Thoracic aorta (tissue), 2 donors: Measurements from ENCODE around the gene KPNA6. TPM values are rescaled to one million over a fixed set of nuclear protein-coding genes. Genes with fewer than 3 reads are reported as not detected.

Experiments
- ATAC-seq: fragments of 150-250 bp; one replicate; pipeline ENCODE4 v1.8.0; 2017; ENCODE audit warnings: low read depth; ENCODE audit not compliant: insufficient number of reproducible peaks, low FRiP score
- DNase-seq: peaks from one replicate; pipeline ENCODE4 v3.0.0-alpha.2; 2020; ENCODE audit warnings: low spot score
- H3K27ac ChIP-seq, 2 donors: fragments of 200-600 bp; sonication (generic); 1 replicate in 1 of 2; 2 replicates in 1 of 2; pipeline ENCODE4 v1.5.1; 2016; ENCODE audit warnings: mild to moderate bottlenecking in 2 of 2, moderate library complexity in 2 of 2
- H3K27me3 ChIP-seq: fragments of 200-600 bp; sonication (generic); replicated peaks from 2 replicates; pipeline ENCODE4 v1.6.0; 2016; ENCODE audit warnings: mild to moderate bottlenecking; ENCODE audit not compliant: insufficient read depth
- H3K36me3 ChIP-seq: fragments of 200-600 bp; sonication (generic); one replicate; pipeline ENCODE4 v1.5.1; 2016
- H3K4me1 ChIP-seq, 2 donors: fragments of 200-600 bp; sonication (generic); 1 replicate in 1 of 2; 2 replicates in 1 of 2; pipeline versions ENCODE4 v1.5.1 to v1.6.0; 2016; ENCODE audit warnings: low read depth in 2 of 2, mild to moderate bottlenecking in 1 of 2; ENCODE audit not compliant: control insufficient read depth in 1 of 2
- H3K4me3 ChIP-seq: fragments of 200-600 bp; sonication (generic); 2 replicates; pipeline ENCODE4 v1.5.1; 2016; ENCODE audit warnings: mild to moderate bottlenecking
- H3K9me3 ChIP-seq: fragments of 200-600 bp; sonication (generic); 2 replicates; pipeline ENCODE4 v1.5.1; 2016
- total RNA-seq, 2 donors: library from RNA; depleted of rRNA; stranded (reverse); fragments of >200 nt; gene quantifications; one replicate each; pipeline versions ENCODE4 v1.1.0 to v1.2.3, GENCODE V29; 2016
- TF ChIP-seq, protein P1 (sequence below): fragments of 200-600 bp; sonication (generic); IDR thresholded peaks from one replicate; pipeline ENCODE4 v1.5.1; 2019; ENCODE audit warnings: antibody characterized with exemption

KPNA6 gene
- total RNA-seq, 2 donors from 2014 or later: 30.6 to 53.3 TPM

DNA sequence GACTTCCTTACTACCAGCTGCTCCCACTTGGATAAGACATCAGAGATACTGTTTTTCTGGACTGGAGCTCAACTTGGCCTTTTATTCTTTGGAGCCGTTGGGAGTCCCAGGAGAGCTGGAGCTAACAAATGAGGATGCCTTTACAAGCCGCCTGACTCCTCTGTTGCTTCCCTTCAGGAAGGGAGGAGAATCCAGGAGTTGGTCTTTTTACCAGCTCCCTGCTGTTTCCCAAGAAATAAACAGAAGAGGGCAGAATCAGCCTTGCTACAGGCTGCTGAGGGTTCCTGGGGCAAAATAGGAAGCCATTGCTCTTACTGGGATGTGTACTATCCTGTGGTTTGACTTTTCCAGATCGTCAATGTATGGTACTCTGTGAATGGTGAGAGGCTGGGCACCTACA is 115.8 kb downstream of the KPNA6 start:
- H3K36me3 ChIP-seq: peaks cover 37% of the 10 kb centered on the region
- peak overlapping the region; percentile 99 for H3K4me3 ChIP-seq
- TF ChIP-seq, protein P1, sequence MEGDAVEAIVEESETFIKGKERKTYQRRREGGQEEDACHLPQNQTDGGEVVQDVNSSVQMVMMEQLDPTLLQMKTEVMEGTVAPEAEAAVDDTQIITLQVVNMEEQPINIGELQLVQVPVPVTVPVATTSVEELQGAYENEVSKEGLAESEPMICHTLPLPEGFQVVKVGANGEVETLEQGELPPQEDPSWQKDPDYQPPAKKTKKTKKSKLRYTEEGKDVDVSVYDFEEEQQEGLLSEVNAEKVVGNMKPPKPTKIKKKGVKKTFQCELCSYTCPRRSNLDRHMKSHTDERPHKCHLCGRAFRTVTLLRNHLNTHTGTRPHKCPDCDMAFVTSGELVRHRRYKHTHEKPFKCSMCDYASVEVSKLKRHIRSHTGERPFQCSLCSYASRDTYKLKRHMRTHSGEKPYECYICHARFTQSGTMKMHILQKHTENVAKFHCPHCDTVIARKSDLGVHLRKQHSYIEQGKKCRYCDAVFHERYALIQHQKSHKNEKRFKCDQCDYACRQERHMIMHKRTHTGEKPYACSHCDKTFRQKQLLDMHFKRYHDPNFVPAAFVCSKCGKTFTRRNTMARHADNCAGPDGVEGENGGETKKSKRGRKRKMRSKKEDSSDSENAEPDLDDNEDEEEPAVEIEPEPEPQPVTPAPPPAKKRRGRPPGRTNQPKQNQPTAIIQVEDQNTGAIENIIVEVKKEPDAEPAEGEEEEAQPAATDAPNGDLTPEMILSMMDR: no peak
- no peak for DNase-seq
- H3K9me3 ChIP-seq: no peaks in the 10 kb centered on the region
- H3K27me3 ChIP-seq: no peaks in the 10 kb centered on the region
- H3K27ac ChIP-seq: peak overlapping the region in 1 of 2 donors; percentile 24
- ATAC-seq: no peak
- peaks cover 19 to 31% of the 10 kb centered on the region in 2 donors for H3K4me1 ChIP-seq

DNA sequence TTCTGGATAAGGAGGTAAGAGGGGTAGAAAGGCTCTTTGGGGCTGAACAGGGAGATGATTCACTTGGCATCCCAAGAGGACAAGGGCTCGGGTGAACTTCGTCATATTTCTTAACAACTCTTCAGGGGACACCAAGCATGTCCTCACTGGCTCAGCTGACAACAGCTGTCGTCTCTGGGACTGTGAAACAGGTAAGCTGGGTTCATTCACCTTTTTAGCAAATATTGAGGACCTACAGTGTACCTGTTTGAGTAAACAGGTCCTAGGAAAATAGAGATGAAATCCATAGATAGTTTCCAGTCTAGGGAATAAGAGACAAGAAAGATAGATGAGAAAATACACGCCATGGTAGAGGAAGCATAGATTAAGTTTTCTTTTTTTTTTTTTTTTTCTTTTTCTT is 116.4 kb downstream of the KPNA6 start:
- Histone ChIP-seq H3K4me1 (peaks cover 19 to 31% of the 10 kb centered on the region in 2 donors), H3K27me3 (no peaks in the 10 kb centered on the region), H3K27ac (no peak overlapping the region), H3K4me3 (no peak overlapping the region), H3K36me3 (peaks cover 43% of the 10 kb centered on the region), H3K9me3 (no peaks in the 10 kb centered on the region)
- DNase-seq (no peak), ATAC-seq (no peak)
- TF ChIP-seq, protein P1: no peak

Other genes with a start within 250 kb of the KPNA6 start
- gene PTP4A2, start 169.7 kb upstream of the KPNA6 start, total RNA-seq: 100 to 1,000 TPM; 104 to 237 TPM
- gene KHDRBS1, start 94.2 kb upstream of the KPNA6 start, total RNA-seq: 10 to 100 TPM; 45.5 to 82.6 TPM
- gene TMEM39B, start 35.1 kb upstream of the KPNA6 start, total RNA-seq: 1 to 10 TPM; 5.1 to 5.8 TPM
- gene TXLNA, start 71.6 kb downstream of the KPNA6 start, total RNA-seq: 10 to 100 TPM; 57.5 to 89.5 TPM
- gene CCDC28B, start 92.5 kb downstream of the KPNA6 start, total RNA-seq: 1 to 10 TPM in 1 of 2 donors, not detected in 1; 2.0 TPM
- gene IQCC, start 97.6 kb downstream of the KPNA6 start, total RNA-seq: 1 to 10 TPM in 1 of 2 donors, not detected in 1; 1.4 TPM
- not detected for gene DCDC2B, start 101.0 kb downstream of the KPNA6 start, total RNA-seq
- gene TMEM234, start 114.3 kb downstream of the KPNA6 start, total RNA-seq: 10 to 100 TPM in 1 of 2 donors, 1 to 10 TPM in 1; 9.5 to 20.0 TPM
- gene EIF3I, start 114.4 kb downstream of the KPNA6 start, total RNA-seq: 100 to 1,000 TPM; 105 to 114 TPM
- gene FAM167B, start 139.2 kb downstream of the KPNA6 start, total RNA-seq: 1 to 10 TPM in 1 of 2 donors, under 1 TPM in 1; 0.78 to 6.1 TPM
- gene LCK, start 143.2 kb downstream of the KPNA6 start, total RNA-seq: 10 to 100 TPM in 1 of 2 donors, 1 to 10 TPM in 1; 4.1 to 10.5 TPM
- gene HDAC1, start 184.0 kb downstream of the KPNA6 start, total RNA-seq: 10 to 100 TPM; 50.9 to 52.0 TPM
- 10 to 100 TPM in 1 of 2 donors, 1 to 10 TPM in 1; 3.7 to 10.9 TPM for gene MARCKSL1, start 228.2 kb downstream of the KPNA6 start, total RNA-seq